CD14-positive monocyte (primary cell): Measurements from ENCODE around the gene MED13L. TPM values are rescaled to one million over a fixed set of nuclear protein-coding genes. Genes with fewer than 3 reads are reported as not detected.
"Not testable (repeated sequence)": the region's sequence is repeated elsewhere in the genome, so short reads cannot be mapped to it uniquely, and the experiment has no call there.

ENCODE experiments used
- DNase-seq, 3 donors: peaks; one replicate each; pipeline ENCODE4 v3.0.0-alpha.2; 2011 to 2022
- H2AFZ ChIP-seq: 2 replicates; pipeline ENCODE4 v1.6.0; 2012; ENCODE audit warnings: mild to moderate bottlenecking, low read depth, low read length, inconsistent platforms; ENCODE audit not compliant: insufficient read depth, poor library complexity, severe bottlenecking
- H3K27ac ChIP-seq, 2 donors: 1 replicate in 1 of 2; 2 replicates in 1 of 2; pipeline ENCODE4 v1.5.1; 2012 to 2013; ENCODE audit warnings: low read length in 2 of 2, control low read depth in 1 of 2, inconsistent platforms in 1 of 2, low read depth in 1 of 2, mild to moderate bottlenecking in 1 of 2
- H3K27me3 ChIP-seq, 2 donors: one replicate each; pipeline versions ENCODE4 v1.6.0 to v1.6.1; 2011 to 2013; ENCODE audit warnings: low read length in 2 of 2; ENCODE audit not compliant: control insufficient read depth in 2 of 2, insufficient read depth in 2 of 2
- H3K36me3 ChIP-seq, 2 donors: replicated peaks in 1 of 2; 1 replicate in 1 of 2; 2 replicates in 1 of 2; pipeline versions ENCODE4 v1.5.1 to v1.6.1; 2012 to 2013; ENCODE audit warnings: low read length in 2 of 2, control low read depth in 1 of 2, inconsistent platforms in 1 of 2, mild to moderate bottlenecking in 1 of 2; ENCODE audit not compliant: insufficient read depth in 2 of 2, control insufficient read depth in 1 of 2
- H3K4me1 ChIP-seq, 2 donors: 1 replicate in 1 of 2; 2 replicates in 1 of 2; pipeline versions ENCODE4 v1.5.1 to v1.6.1; 2012 to 2013; ENCODE audit warnings: low read length in 2 of 2, control low read depth in 1 of 2, inconsistent platforms in 1 of 2, mild to moderate bottlenecking in 1 of 2, moderate library complexity in 1 of 2; ENCODE audit not compliant: insufficient read depth in 2 of 2, control insufficient read depth in 1 of 2
- H3K4me2 ChIP-seq: replicated peaks from 2 replicates; pipeline ENCODE3; 2012; ENCODE audit warnings: low read length, moderate library complexity, mild to moderate bottlenecking; ENCODE audit not compliant: poor library complexity, severe bottlenecking; ENCODE audit errors: extremely low read depth
- H3K4me3 ChIP-seq, 3 experiments: fragments of 200-600 bp in 1 of 3; sonication (generic) in 1 of 3; replicated peaks in 1 of 3; 1 replicate in 2 of 3; 2 replicates in 1 of 3; pipeline ENCODE4 v1.5.1; 2011 to 2013; ENCODE audit warnings: low read length in 3 of 3, mild to moderate bottlenecking in 3 of 3, control low read depth in 2 of 3, low read depth in 2 of 3, inconsistent platforms in 1 of 3, moderate library complexity in 1 of 3
- H3K79me2 ChIP-seq: 2 replicates; pipeline ENCODE4 v1.6.0; 2012; ENCODE audit warnings: mild to moderate bottlenecking, control low read depth, inconsistent platforms, low read length, moderate library complexity; ENCODE audit not compliant: insufficient read depth
- H3K9ac ChIP-seq: 2 replicates; pipeline ENCODE4 v1.6.0; 2017; ENCODE audit warnings: low read length, mild to moderate bottlenecking; ENCODE audit not compliant: insufficient read depth, poor library complexity, severe bottlenecking
- H3K9me3 ChIP-seq, 2 donors: replicated peaks in 1 of 2; 1 replicate in 1 of 2; 2 replicates in 1 of 2; pipeline versions ENCODE4 v1.5.1 to v1.6.1; 2012 to 2013; ENCODE audit warnings: low read length in 2 of 2, control low read depth in 1 of 2; ENCODE audit not compliant: control insufficient read depth in 1 of 2, insufficient read depth in 1 of 2
- H4K20me1 ChIP-seq: 2 replicates; pipeline ENCODE4 v1.6.0; 2012; ENCODE audit warnings: mild to moderate bottlenecking, low read length, control low read depth, moderate library complexity; ENCODE audit not compliant: insufficient read depth
- H3K27ac Mint-ChIP-seq, 7 donors: one replicate each; pipeline ENCODE4 v1.8.0; 2020; ENCODE audit warnings: mild to moderate bottlenecking in 7 of 7, mixed read lengths in 7 of 7, moderate library complexity in 6 of 7, inconsistent platforms in 2 of 7
- H3K27me3 Mint-ChIP-seq, 3 donors: one replicate each; pipeline ENCODE4 v1.8.0; 2021 to 2022; ENCODE audit warnings: low read depth in 3 of 3, mild to moderate bottlenecking in 3 of 3, mixed read lengths in 3 of 3, moderate library complexity in 3 of 3, inconsistent platforms in 1 of 3
- H3K36me3 Mint-ChIP-seq, 2 donors: one replicate each; pipeline ENCODE4 v1.8.0; 2020; ENCODE audit warnings: mixed read lengths in 2 of 2, inconsistent platforms in 1 of 2, mild to moderate bottlenecking in 1 of 2
- H3K4me1 Mint-ChIP-seq: one replicate; pipeline ENCODE4 v1.8.0; 2020; ENCODE audit warnings: mild to moderate bottlenecking, mixed read lengths
- H3K4me3 Mint-ChIP-seq, 2 donors: one replicate each; pipeline ENCODE4 v1.8.0; 2020; ENCODE audit warnings: mild to moderate bottlenecking in 2 of 2, mixed read lengths in 2 of 2, moderate library complexity in 1 of 2
- H3K9me3 Mint-ChIP-seq, 7 donors: one replicate each; pipeline ENCODE4 v1.8.0; 2020 to 2022; ENCODE audit warnings: mixed read lengths in 7 of 7, mild to moderate bottlenecking in 6 of 7, moderate library complexity in 6 of 7, inconsistent platforms in 2 of 7
- WGBS: methylation state at CpG from one replicate; pipeline ENCODE4 v1.1.5; 2013; ENCODE audit warnings: missing lambda C conversion rate; ENCODE audit not compliant: insufficient coverage; 5-methylcytosine and 5-hydroxymethylcytosine counted together
- intact Hi-C, 2 donors: fragments of 100-400 bp; cut with micrococcal nuclease; formaldehyde crosslinking; loops; one replicate each; pipeline versions ENCODE4 v1.15.0 to v1.15.1; 2023
- polyA plus RNA-seq, 3 donors: library from polyadenylated mRNA; depleted of rRNA in 1 of 3; unstranded in 2 of 3; stranded (reverse) in 1 of 3; fragments of 300-500 nt in 2 of 3; fragments of >200 nt in 1 of 3; fragmentation: Illumina TruSeq in 2 of 3; gene quantifications; 1 replicate in 2 of 3; 2 replicates in 1 of 3; pipeline ENCODE4 v1.2.3, GENCODE V29; 2012 to 2021
- TF ChIP-seq, protein P1 (sequence below): fragments of 200-600 bp; IDR thresholded peaks from one replicate; pipeline ENCODE4 v1.8.0; 2022; ENCODE audit warnings: antibody characterized with exemption, mild to moderate bottlenecking

Gene MED13L
- polyA plus RNA-seq, 3 donors = 4.4 to 42.0 (median 7.5) TPM

DNA sequence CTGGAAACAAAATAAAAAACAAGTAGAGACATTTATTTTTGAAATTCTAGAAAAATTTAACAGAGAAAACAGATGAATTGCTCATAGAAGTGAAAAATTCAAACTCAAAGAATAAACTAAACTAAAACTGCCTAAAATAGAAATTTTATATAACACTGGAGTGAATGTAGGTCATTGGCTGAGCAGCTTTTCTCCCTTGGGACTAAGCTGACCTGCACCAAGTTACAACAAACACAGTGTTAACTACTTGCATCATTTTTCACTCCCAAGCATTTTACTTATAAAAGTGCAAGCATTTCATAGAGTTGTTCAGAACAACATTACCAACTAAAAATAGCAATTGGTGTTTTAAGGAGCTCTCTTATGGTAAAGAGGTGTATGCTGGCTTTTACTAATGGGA is 298.1 kb downstream of the MED13L start:
- Histone ChIP-seq H3K4me3 (no peak overlapping the region), H3K9me3 (no peaks in the 10 kb centered on the region), H4K20me1 (peaks cover 60% of the 10 kb centered on the region), H3K4me1 (no peaks in the 10 kb centered on the region), H3K27ac (no peak overlapping the region), H3K36me3 (peaks cover 98 to 100% of the 10 kb centered on the region in 2 donors), H2AFZ (no peak overlapping the region), H3K79me2 (no peaks in the 10 kb centered on the region), H3K4me2 (no peak overlapping the region), H3K9ac (no peak overlapping the region), H3K27me3 (no peaks in the 10 kb centered on the region)
- Mint-ChIP-seq H3K4me1 (no peaks in the 10 kb centered on the region), H3K27ac (no peak overlapping the region), H3K36me3 (peaks cover 77 to 86% of the 10 kb centered on the region in 2 donors), H3K27me3 (no peaks in the 10 kb centered on the region), H3K4me3 (no peak overlapping the region), H3K9me3 (no peaks in the 10 kb centered on the region)
- TF ChIP-seq, protein P1, sequence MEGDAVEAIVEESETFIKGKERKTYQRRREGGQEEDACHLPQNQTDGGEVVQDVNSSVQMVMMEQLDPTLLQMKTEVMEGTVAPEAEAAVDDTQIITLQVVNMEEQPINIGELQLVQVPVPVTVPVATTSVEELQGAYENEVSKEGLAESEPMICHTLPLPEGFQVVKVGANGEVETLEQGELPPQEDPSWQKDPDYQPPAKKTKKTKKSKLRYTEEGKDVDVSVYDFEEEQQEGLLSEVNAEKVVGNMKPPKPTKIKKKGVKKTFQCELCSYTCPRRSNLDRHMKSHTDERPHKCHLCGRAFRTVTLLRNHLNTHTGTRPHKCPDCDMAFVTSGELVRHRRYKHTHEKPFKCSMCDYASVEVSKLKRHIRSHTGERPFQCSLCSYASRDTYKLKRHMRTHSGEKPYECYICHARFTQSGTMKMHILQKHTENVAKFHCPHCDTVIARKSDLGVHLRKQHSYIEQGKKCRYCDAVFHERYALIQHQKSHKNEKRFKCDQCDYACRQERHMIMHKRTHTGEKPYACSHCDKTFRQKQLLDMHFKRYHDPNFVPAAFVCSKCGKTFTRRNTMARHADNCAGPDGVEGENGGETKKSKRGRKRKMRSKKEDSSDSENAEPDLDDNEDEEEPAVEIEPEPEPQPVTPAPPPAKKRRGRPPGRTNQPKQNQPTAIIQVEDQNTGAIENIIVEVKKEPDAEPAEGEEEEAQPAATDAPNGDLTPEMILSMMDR = no peak
- intact Hi-C loops = no loop called here
- DNase-seq = no peak

DNA sequence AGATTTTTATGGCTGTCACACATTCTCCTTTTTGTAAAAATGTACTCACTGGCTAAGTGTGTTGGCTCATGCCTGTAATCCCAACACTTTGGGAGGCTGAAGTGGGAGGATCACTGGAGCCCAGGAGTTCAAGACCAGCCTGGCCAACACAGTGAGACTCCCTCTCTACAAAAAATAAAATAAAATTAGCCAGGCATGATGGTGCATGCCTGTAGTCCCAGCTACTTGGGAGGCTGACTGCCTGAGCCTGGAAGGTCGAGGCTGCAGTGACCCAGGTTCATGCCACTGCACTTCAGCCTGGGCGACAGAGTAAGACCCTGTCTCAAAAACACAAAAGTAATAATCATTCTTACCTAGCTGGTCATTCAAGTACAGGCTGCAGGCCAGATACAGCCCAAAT is 300.7 kb downstream of the MED13L start:
- H3K4me1 ChIP-seq, H3K9me3 ChIP-seq, H3K27me3 ChIP-seq, H3K9ac ChIP-seq, H3K27ac Mint-ChIP-seq, H3K9me3 Mint-ChIP-seq, H3K27me3 Mint-ChIP-seq, H3K4me3 Mint-ChIP-seq, DNase-seq, H3K27ac ChIP-seq, H3K4me1 Mint-ChIP-seq, H3K79me2 ChIP-seq, H2AFZ ChIP-seq, intact Hi-C loops, H3K4me3 ChIP-seq, H3K4me2 ChIP-seq: not testable (repeated sequence)
- H4K20me1 ChIP-seq = peaks cover 42% of the 10 kb centered on the region
- H3K36me3 ChIP-seq = peaks cover 94 to 100% of the 10 kb centered on the region in 2 donors
- H3K36me3 Mint-ChIP-seq = peaks cover 78 to 88% of the 10 kb centered on the region in 2 donors
- 96% methylated on average over 2 of the region's 2 CpGs for WGBS
